ENCODE measurements around the gene TCTN2. TPM values are rescaled to one million over a fixed set of nuclear protein-coding genes. Genes with fewer than 3 reads are reported as not detected.

Gene TCTN2
- total and polyA plus RNA-seq, 2 of the 4 experiments (the other 2 are of a cell fraction) = 8.4 to 13.6 TPM

DNA sequence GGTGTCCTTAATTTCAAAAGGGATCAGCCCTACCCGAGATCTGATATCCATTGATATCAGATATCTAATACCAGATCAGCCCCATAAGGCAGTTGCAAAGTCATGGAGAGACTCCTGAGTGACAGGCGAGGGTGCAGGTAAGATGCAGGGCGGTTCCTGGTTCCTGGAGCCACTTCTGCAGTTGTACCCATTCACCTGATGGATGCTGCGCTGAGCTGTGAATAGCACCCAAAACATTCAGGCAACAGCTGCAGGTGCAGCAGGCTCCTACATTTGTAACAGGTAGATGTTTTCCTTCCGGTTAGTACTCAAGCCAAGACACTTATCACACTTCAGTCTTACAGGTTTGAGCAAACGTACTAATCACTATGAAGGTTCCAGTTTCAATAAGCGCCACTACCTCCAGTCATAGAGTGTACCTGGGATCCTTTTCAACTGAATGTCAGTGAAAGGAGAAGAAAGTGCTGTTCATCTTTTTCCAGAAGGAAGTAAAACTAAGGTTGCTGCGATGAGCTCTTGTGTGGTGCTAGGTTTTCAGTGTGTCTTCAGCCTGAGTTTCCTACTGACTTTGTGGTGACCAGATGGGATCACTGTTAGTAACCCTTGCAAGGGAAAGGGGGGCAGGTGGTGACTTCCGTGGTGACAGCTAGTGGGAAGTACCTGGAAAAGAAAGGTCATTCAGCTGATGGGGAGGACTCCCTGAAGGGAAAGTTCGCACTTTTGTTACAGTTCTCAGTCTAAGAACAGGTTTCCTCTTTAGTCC, 43.1 kb downstream of the TCTN2 start (continued):
- TF ChIP-seq RCOR1 (IDR thresholded peaks at IDR 0.05; ENCODE audit: insufficient replicate concordance, low read length) (no peak), POLR2A (IDR thresholded peaks at IDR 0.05; ENCODE audit: low read depth, low read length) (no peak)

DNA sequence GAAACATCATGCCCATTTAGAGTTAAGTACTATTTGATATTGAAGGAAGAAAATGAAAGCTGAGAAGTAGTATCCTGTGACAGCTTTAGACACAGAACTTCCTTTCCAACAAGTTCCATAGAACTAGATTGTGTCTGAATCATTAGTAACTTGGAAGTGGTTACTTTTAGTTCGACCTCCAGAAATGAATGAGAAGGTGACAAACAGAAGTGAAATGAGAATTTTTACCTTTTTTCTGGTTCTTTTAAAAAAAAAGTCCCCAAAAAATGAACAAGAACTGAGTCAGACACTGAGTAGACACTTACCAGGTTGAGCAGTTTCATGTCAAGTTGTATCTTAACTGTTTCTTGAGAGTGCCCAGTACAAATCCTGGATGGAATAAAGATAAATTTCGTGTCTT, 44.3 kb downstream of the TCTN2 start:
- H2BK15ac ChIP-seq (ENCODE audit: low read depth, low read length) = no peak overlapping the region
- ChIA-PET POLR2A (ENCODE audit: unreplicated experiment) (no interaction called here), CTCF (no interaction called here)
- in situ Hi-C loops (cut with MboI; ENCODE audit: low sequenced_read_pairs) = no loop called here
- intact Hi-C loops (cut with micrococcal nuclease) = no loop called here
- H3K14ac ChIP-seq (replicated peaks; ENCODE audit: low read depth, low read length) = no peak overlapping the region
- H2BK20ac ChIP-seq (ENCODE audit: low read depth, low read length) = no peak overlapping the region
- H2AK9ac ChIP-seq (replicated peaks; ENCODE audit: low read depth, low read length, poor library complexity) = no peak overlapping the region
- dilution Hi-C loops (cut with HindIII; ENCODE audit: low sequenced_read_pairs, unreplicated experiment) = no loop called here
- H3K4ac ChIP-seq (ENCODE audit: low read depth, low read length) = no peak overlapping the region
- H4K5ac ChIP-seq (ENCODE audit: low read depth, low read length) = no peak overlapping the region
- peaks cover 4% of the 10 kb centered on the region; the same call in 1 of the 2 replicates for H3K36me3 ChIP-seq (ENCODE audit: control insufficient read depth, insufficient read depth, low read length)
- no peak overlapping the region for H4K8ac ChIP-seq (ENCODE audit: low read depth in 2 of 2, low read length in 2 of 2)
- no peak for ATAC-seq (ENCODE audit: low read depth)
- TF ChIP-seq SMC3 (IDR thresholded peaks at IDR 0.05; ENCODE audit: low read depth, low read length) = no peak
- TF ChIP-seq FOS (IDR thresholded peaks at IDR 0.05; ENCODE audit: low read depth, low read length) = no peak
- no peak for TF ChIP-seq MAZ (IDR thresholded peaks at IDR 0.05; ENCODE audit: borderline replicate concordance, low read depth, low read length)
- H3K4me2 ChIP-seq (ENCODE audit: low read depth, low read length) = no peak overlapping the region
- H3K23ac ChIP-seq (ENCODE audit: low read depth, low read length) = no peak overlapping the region
- no CpG with 5 or more reads among the region's 2 CpGs for WGBS, 2 experiments (ENCODE audit: extremely low coverage in 2 of 2, insufficient read length in 1 of 2)
- no peak overlapping the region for H3K27ac ChIP-seq (ENCODE audit: insufficient read depth, low read length)
- peaks cover 13 to 40% of the 10 kb centered on the region in 2 experiments for H3K79me1 ChIP-seq (ENCODE audit: low read depth in 1 of 2, low read length in 2 of 2)
- H3K9me1 ChIP-seq (ENCODE audit: insufficient read depth, low read length) = peaks cover 5% of the 10 kb centered on the region; the same call in 1 of the 2 replicates
- H3K9me3 ChIP-seq (ENCODE audit: control insufficient read depth, insufficient read depth, low read length) = no peaks in the 10 kb centered on the region
- no peak overlapping the region for H3K56ac ChIP-seq (ENCODE audit: extremely low read depth, insufficient read depth, low read length)
- no peaks in the 10 kb centered on the region for H3K27me3 ChIP-seq (ENCODE audit: control insufficient read depth, insufficient read depth, low read length)
- no peak overlapping the region for H2AFZ ChIP-seq (replicated peaks; ENCODE audit: low read length, poor library complexity)
- H4K20me1 ChIP-seq (ENCODE audit: insufficient read depth, low read length) = no peaks in the 10 kb centered on the region; the same call in 1 of the 2 replicates
- H2BK120ac ChIP-seq (ENCODE audit: low read depth, low read length) = no peak overlapping the region
- no peak overlapping the region for H2BK5ac ChIP-seq (ENCODE audit: low read depth, low read length, poor library complexity, severe bottlenecking)
- DNase-seq = peak; percentile 5
- no peak overlapping the region for H3K18ac ChIP-seq (ENCODE audit: low read depth, low read length)
- BruUV-seq (replicated peaks) = no TSS peak
- no peak overlapping the region for H4K91ac ChIP-seq (ENCODE audit: insufficient read depth, low read depth, low read length)
- H3K4me3 ChIP-seq (ENCODE audit: insufficient read depth, low read depth, low read length) = no peak overlapping the region
- peaks cover 5% of the 10 kb centered on the region for H3K4me1 ChIP-seq (ENCODE audit: control insufficient read depth, insufficient read depth, low read length)
- H2AK5ac ChIP-seq (ENCODE audit: low read depth, low read length) = no peak overlapping the region
- no peak overlapping the region for H3K9ac ChIP-seq (ENCODE audit: low read depth, low read length)

Measured in IMR-90 (cell line).